HepG2 (cell line): ENCODE measurements around the gene CLHC1. TPM values are rescaled to one million over a fixed set of nuclear protein-coding genes. Genes with fewer than 3 reads are reported as not detected.

Experiments
- ARID3A ChIP-seq: IDR thresholded peaks from 2 replicates; pipeline ENCODE4 v1.6.1; 2012; ENCODE audit warnings: low read depth, low read length, improper control_type of control experiment
- BHLHE40 ChIP-seq: IDR thresholded peaks from 2 replicates; pipeline ENCODE4 v1.6.1; 2011; ENCODE audit warnings: low read length, improper control_type of control experiment
- BRCA1 ChIP-seq: sonication (generic); formaldehyde crosslinking; IDR thresholded peaks from 2 replicates; pipeline ENCODE4 v1.4.0; 2020; ENCODE audit warnings: missing genetic modification reagents
- BRD4 ChIP-seq: sonication (generic); formaldehyde crosslinking; IDR thresholded peaks from 2 replicates; pipeline ENCODE4 v1.4.0; 2020; ENCODE audit warnings: missing genetic modification reagents
- CCAR2 ChIP-seq: fragments of 200-400 bp; formaldehyde crosslinking; optimal IDR thresholded peaks from 2 replicates; pipeline ENCODE3; 2018; ENCODE audit warnings: low read depth, mild to moderate bottlenecking, low read length, moderate library complexity
- EED ChIP-seq: sonication (generic); formaldehyde crosslinking; IDR thresholded peaks from 2 replicates; pipeline ENCODE4 v1.5.0; 2020; ENCODE audit warnings: mild to moderate bottlenecking, missing genetic modification reagents
- FOXA3 ChIP-seq: IDR thresholded peaks from 2 replicates; pipeline ENCODE4 v1.6.1; 2016; ENCODE audit warnings: missing genetic modification reagents, missing compliant biosample characterization
- GATAD1 ChIP-seq: IDR thresholded peaks from 2 replicates; pipeline ENCODE4 v1.6.1; 2016; ENCODE audit warnings: missing genetic modification reagents, missing compliant biosample characterization
- GLI4 ChIP-seq: sonication (generic); formaldehyde crosslinking; IDR thresholded peaks from 2 replicates; pipeline ENCODE4 v1.5.1; 2020; ENCODE audit warnings: missing genetic modification reagents, mild to moderate bottlenecking, moderate library complexity, borderline replicate concordance
- KDM6A ChIP-seq: IDR thresholded peaks from 2 replicates; pipeline ENCODE4 v1.6.1; 2016; ENCODE audit warnings: low read depth
- NCOA1 ChIP-seq: sonication (generic); formaldehyde crosslinking; IDR thresholded peaks from 2 replicates; pipeline ENCODE4 v1.9.0; 2021; ENCODE audit warnings: missing genetic modification reagents
- NFE2L1 ChIP-seq: sonication (generic); formaldehyde crosslinking; IDR thresholded peaks from 2 replicates; pipeline ENCODE4 v1.4.0; 2020; ENCODE audit warnings: missing genetic modification reagents, mild to moderate bottlenecking, borderline replicate concordance
- NFKB2 ChIP-seq: sonication (generic); formaldehyde crosslinking; IDR thresholded peaks from 2 replicates; pipeline ENCODE4 v1.4.0; 2020; ENCODE audit warnings: missing genetic modification reagents, borderline replicate concordance
- NR2C2 ChIP-seq: sonication (generic); formaldehyde crosslinking; IDR thresholded peaks from 2 replicates; pipeline ENCODE4 v1.4.0; 2020; ENCODE audit warnings: missing genetic modification reagents, mild to moderate bottlenecking, moderate library complexity, borderline replicate concordance
- NR2F6 ChIP-seq, 2 experiments: IDR thresholded peaks; 2 replicates each; pipeline ENCODE4 v1.6.1; 2016; ENCODE audit warnings: antibody characterized with exemption in 1 of 2, mild to moderate bottlenecking in 1 of 2
- PHF5A ChIP-seq: IDR thresholded peaks from one replicate; pipeline ENCODE4 v1.6.1; 2018; ENCODE audit warnings: low read depth, missing genetic modification reagents; ENCODE audit not compliant: unreplicated experiment
- SALL1 ChIP-seq: sonication (generic); formaldehyde crosslinking; IDR thresholded peaks from 2 replicates; pipeline ENCODE4 v1.8.0; 2022; ENCODE audit warnings: mild to moderate bottlenecking, missing genetic modification reagents
- SOX6 ChIP-seq, 2 experiments: fragments of 450-650 bp in 1 of 2; sonication (generic) in 1 of 2; formaldehyde crosslinking in 1 of 2; IDR thresholded peaks; 2 replicates each; pipeline versions ENCODE4 v1.4.0 to v1.6.1; 2017 to 2020; ENCODE audit warnings: antibody characterized with exemption in 1 of 2, mild to moderate bottlenecking in 1 of 2, missing genetic modification reagents in 1 of 2
- SRSF9 ChIP-seq: fragments of 200-400 bp; formaldehyde crosslinking; IDR thresholded peaks from 2 replicates; pipeline ENCODE4 v1.6.1; 2018; ENCODE audit warnings: borderline replicate concordance, mild to moderate bottlenecking, low read depth, low read length; ENCODE audit not compliant: insufficient read depth, poor library complexity, severe bottlenecking
- STAG1 ChIP-seq: sonication (generic); formaldehyde crosslinking; IDR thresholded peaks from 2 replicates; pipeline ENCODE4 v1.4.0; 2020; ENCODE audit warnings: missing genetic modification reagents
- SYNCRIP ChIP-seq: fragments of 200-400 bp; formaldehyde crosslinking; IDR thresholded peaks from 2 replicates; pipeline ENCODE4 v1.6.1; 2018; ENCODE audit warnings: mild to moderate bottlenecking, low read depth, low read length; ENCODE audit not compliant: insufficient read depth
- TOE1 ChIP-seq: sonication (generic); formaldehyde crosslinking; IDR thresholded peaks from 2 replicates; pipeline ENCODE4 v1.4.0; 2020; ENCODE audit warnings: mild to moderate bottlenecking, missing genetic modification reagents
- TSC22D2 ChIP-seq: sonication (generic); formaldehyde crosslinking; IDR thresholded peaks from 2 replicates; pipeline ENCODE4 v1.5.1; 2020; ENCODE audit warnings: missing genetic modification reagents, mild to moderate bottlenecking, borderline replicate concordance
- ZNF18 ChIP-seq: sonication (generic); formaldehyde crosslinking; IDR thresholded peaks from 2 replicates; pipeline ENCODE4 v1.8.0; 2022; ENCODE audit warnings: mild to moderate bottlenecking, missing genetic modification reagents; ENCODE audit not compliant: insufficient replicate concordance
- ZNF24 ChIP-seq: fragments of 450-650 bp; IDR thresholded peaks from 2 replicates; pipeline ENCODE4 v1.6.1; 2017; ENCODE audit warnings: antibody characterized with exemption, mild to moderate bottlenecking
- ZNF329 ChIP-seq: sonication (generic); formaldehyde crosslinking; IDR thresholded peaks from 2 replicates; pipeline ENCODE4 v1.9.0; 2021; ENCODE audit warnings: low read depth, mild to moderate bottlenecking, missing genetic modification reagents
- ZNF333 ChIP-seq: sonication (generic); formaldehyde crosslinking; IDR thresholded peaks from 2 replicates; pipeline ENCODE4 v1.4.0; 2020; ENCODE audit warnings: mild to moderate bottlenecking, missing genetic modification reagents, borderline replicate concordance
- ZNF619 ChIP-seq: sonication (generic); formaldehyde crosslinking; IDR thresholded peaks from 2 replicates; pipeline ENCODE4 v1.4.0; 2020; ENCODE audit warnings: mild to moderate bottlenecking, missing genetic modification reagents
- polyA plus RNA-seq, 8 experiments: library from polyadenylated mRNA; depleted of rRNA in 3 of 8; stranded (reverse) in 7 of 8; unstranded in 1 of 8; fragments of >200 nt; fragmentation: Illumina TruSeq in 4 of 8; extraction: Trizol in 4 of 8; gene quantifications; 2 replicates each; pipeline versions ENCODE4 v1.2.1 to v1.2.3, GENCODE V29; 2011 to 2016; ENCODE audit warnings: low read depth in 4 of 8, missing spikeins in 1 of 8, mixed read lengths in 1 of 8; ENCODE audit not compliant: insufficient read depth in 1 of 8
- total RNA-seq, 5 experiments: library from RNA; depleted of rRNA; stranded (reverse); fragments of >200 nt; fragmentation: Illumina TruSeq; extraction: Trizol; gene quantifications; 2 replicates each; pipeline ENCODE4 v1.2.3, GENCODE V29; 2016; ENCODE audit warnings: low read depth in 1 of 5

CLHC1 gene
- total and polyA plus RNA-seq, 2 of the 13 experiments (the other 11 are each of a cell fraction or from before 2014, with no cell fraction given): 9.8 to 12.6 TPM

GRCh38 chr2:55268907-55269644 is 37.0 kb upstream of the CLHC1 start, which contains the start of gene MTIF2 (continued):
- TF ChIP-seq ARID3A (no peak; the same call in 1 of the 2 replicates), SALL1 (CRISPR knock-in tag) (peak; percentile 98), STAG1 (CRISPR knock-in tag) (peak; percentile 58), NFE2L1 (CRISPR knock-in tag) (no peak), EED (CRISPR knock-in tag) (peak; percentile 98), SRSF9 (peak; percentile 68), TOE1 (0 out of 2 replicates have a peak, but pooled peaks have one; percentile 91), SYNCRIP (no peak), NCOA1 (CRISPR knock-in tag) (peak; percentile 82), BRCA1 (CRISPR knock-in tag) (peak; percentile 67), FOXA3 (CRISPR knock-in tag) (peak; percentile 87), GLI4 (CRISPR knock-in tag) (peak; percentile 77; the same call in 1 of the 2 replicates), TSC22D2 (no peak; the same call in 1 of the 2 replicates), GATAD1 (peak; percentile 99), PHF5A (peak; percentile 92), CCAR2 (no peak), ZNF18 (CRISPR knock-in tag) (peak; percentile 76), ZNF619 (CRISPR knock-in tag) (peak; percentile 100), BRD4 (CRISPR knock-in tag) (peak; percentile 98), ZNF24 (peak; percentile 83), NR2C2 (CRISPR knock-in tag) (peak; percentile 97), ZNF329 (peak; percentile 61), NR2F6 (IDR thresholded peaks at IDR 0.05) (peak; percentile 75; the same call in 1 of the 2 replicates), NR2F6 (CRISPR knock-in tag; IDR thresholded peaks at IDR 0.05) (peak; percentile 93), BHLHE40 (peak; percentile 83), NFKB2 (CRISPR knock-in tag) (peak; percentile 99; the same call in 1 of the 2 replicates), SOX6 (IDR thresholded peaks at IDR 0.05) (no peak), SOX6 (CRISPR knock-in tag; IDR thresholded peaks at IDR 0.05) (peak; percentile 85), ZNF333 (CRISPR knock-in tag) (peak; percentile 82), KDM6A (no peak)
